K562 (cell line): ENCODE data around the gene MON1A. TPM values are rescaled to one million over a fixed set of nuclear protein-coding genes. Genes with fewer than 3 reads are reported as not detected.

ENCODE experiments used
- ATAC-seq: fragments of 200-7000 bp; cut with Tn5 transposase; 3 replicates; pipeline ENCODE4 v1.9.1; 2020; ENCODE audit warnings: moderate library complexity
- BruUV-seq: library from RNA; stranded (reverse); fragments of 400-500 nt; replicated peaks from 2 replicates; lab custom pipeline; 2021; lab: Mats Ljungman, UMichigan
- CTCF ChIA-PET: fragments of 300-600 bp; formaldehyde crosslinking; extraction: SDS; loops from one replicate; lab custom pipeline; 2021; ENCODE audit warnings: low intra/inter-chr PET ratio; lab: Yijun Ruan, JAX
- POLR2A ChIA-PET: fragments of 300-600, 350-650 bp; sonication (Branson Sonifier 250); formaldehyde crosslinking; extraction: SDS; loops from one replicate; lab custom pipeline; 2021; ENCODE audit warnings: antibody characterized with exemption, inconsistent platforms; lab: Yijun Ruan, JAX
- DNase-seq, 4 experiments: peaks; one replicate each; pipeline versions ENCODE4 v3.0.0 to v3.0.0-alpha.2; 2011 to 2018; ENCODE audit warnings: low spot score in 3 of 4, mixed read lengths in 3 of 4; ENCODE audit errors: extremely low read depth in 1 of 4
- FAIRE-seq: peaks from 2 replicates; lab custom pipeline; 2011; peaks lifted over from hg19 to GRCh38; lab: Jason Lieb, UNC
- H2AFZ ChIP-seq: 2 replicates; pipeline ENCODE4 v1.6.0; 2011; ENCODE audit warnings: low read depth, low read length, control low read depth, inconsistent platforms
- H3K27ac ChIP-seq: fragments of 200-600 bp; 3 replicates; pipeline ENCODE4 v1.8.0; 2011; ENCODE audit warnings: low read depth, mild to moderate bottlenecking, control low read depth, inconsistent platforms, low read length, moderate library complexity, mixed read lengths; ENCODE audit errors: extremely low read depth
- H3K27me3 ChIP-seq, 2 experiments: fragments of 300-600 bp in 1 of 2; 2 replicates in 1 of 2; 3 replicates in 1 of 2; pipeline versions ENCODE4 v1.6.0 to v1.8.0; 2011; ENCODE audit warnings: inconsistent platforms in 2 of 2, low read length in 2 of 2, mild to moderate bottlenecking in 1 of 2, mixed read lengths in 1 of 2, moderate library complexity in 1 of 2; ENCODE audit not compliant: control insufficient read depth in 2 of 2, insufficient read depth in 2 of 2
- H3K36me3 ChIP-seq: fragments of 300-600 bp; 3 replicates; pipeline ENCODE4 v1.8.0; 2011; ENCODE audit warnings: mild to moderate bottlenecking, low read length, inconsistent platforms; ENCODE audit not compliant: control insufficient read depth, insufficient read depth
- H3K4me1 ChIP-seq, 2 experiments: fragments of 200-600 bp in 1 of 2; replicated peaks in 1 of 2; 2 replicates in 1 of 2; 3 replicates in 1 of 2; pipeline versions ENCODE4 v1.5.1 to v1.8.0; 2011; ENCODE audit warnings: inconsistent platforms in 2 of 2, low read length in 2 of 2, mild to moderate bottlenecking in 1 of 2, mixed read lengths in 1 of 2, moderate library complexity in 1 of 2; ENCODE audit not compliant: control insufficient read depth in 2 of 2, insufficient read depth in 2 of 2
- H3K4me2 ChIP-seq: 2 replicates; pipeline ENCODE4 v1.6.1; 2011; ENCODE audit warnings: low read length, control low read depth, inconsistent platforms, mixed read lengths; ENCODE audit not compliant: insufficient read depth
- H3K4me3 ChIP-seq: fragments of 200-600 bp; sonication (generic), shearing (Covaris generic); 2 replicates; pipeline ENCODE4 v1.5.1; 2016; ENCODE audit warnings: control low read depth, inconsistent platforms
- H3K79me2 ChIP-seq: fragments of 200-600 bp; 3 replicates; pipeline ENCODE4 v1.8.0; 2011; ENCODE audit warnings: low read length, inconsistent platforms; ENCODE audit not compliant: control insufficient read depth, insufficient read depth
- H3K9ac ChIP-seq, 2 experiments: 2 replicates each; pipeline versions ENCODE4 v1.6.0 to v1.6.1; 2011; ENCODE audit warnings: low read depth in 2 of 2, low read length in 2 of 2, control low read depth in 1 of 2, inconsistent platforms in 1 of 2, mild to moderate bottlenecking in 1 of 2, mixed read lengths in 1 of 2; ENCODE audit not compliant: insufficient read depth in 1 of 2
- H3K9me1 ChIP-seq: one replicate; pipeline ENCODE4 v1.6.0; 2011; ENCODE audit warnings: inconsistent platforms, mild to moderate bottlenecking, low read length, moderate library complexity; ENCODE audit not compliant: control insufficient read depth, insufficient read depth
- H3K9me3 ChIP-seq: replicated peaks from 2 replicates; pipeline ENCODE4 v1.5.1; 2011; ENCODE audit warnings: low read depth, low read length, inconsistent platforms; ENCODE audit not compliant: control insufficient read depth, insufficient read depth
- H4K20me1 ChIP-seq: replicated peaks from 2 replicates; pipeline ENCODE4 v1.6.1; 2011; ENCODE audit warnings: low read length, inconsistent platforms, mixed read lengths; ENCODE audit not compliant: control insufficient read depth, insufficient read depth
- ARID2 ChIP-seq: fragments of 450-650 bp; IDR thresholded peaks from 2 replicates; pipeline ENCODE4 v1.6.1; 2017; ENCODE audit warnings: antibody characterized with exemption, mild to moderate bottlenecking
- BACH1 ChIP-seq: fragments of 200-800 bp; sonication (Bioruptor generic); IDR thresholded peaks from 2 replicates; pipeline ENCODE4 v1.6.1; 2016; ENCODE audit warnings: missing genetic modification characterization, missing compliant biosample characterization
- HDAC8 ChIP-seq: fragments of 450-650 bp; IDR thresholded peaks from 2 replicates; pipeline ENCODE4 v1.6.1; 2016; ENCODE audit warnings: mild to moderate bottlenecking, missing genetic modification characterization, moderate library complexity, missing compliant biosample characterization
- ILF3 ChIP-seq: fragments of 450-650 bp; IDR thresholded peaks from 2 replicates; pipeline ENCODE4 v1.6.1; 2018; ENCODE audit warnings: antibody characterized with exemption, mild to moderate bottlenecking, moderate library complexity, borderline replicate concordance
- MAFK ChIP-seq: IDR thresholded peaks from 2 replicates; pipeline ENCODE4 v1.6.1; 2011; ENCODE audit warnings: low read length, improper control_type of control experiment
- NFATC3 ChIP-seq: fragments of 450-650 bp; IDR thresholded peaks from 2 replicates; pipeline ENCODE4 v1.6.1; 2017; ENCODE audit warnings: mild to moderate bottlenecking
- TBL1XR1 ChIP-seq, 2 experiments: IDR thresholded peaks; 2 replicates each; pipeline ENCODE4 v1.6.1; 2012; ENCODE audit warnings: improper control_type of control experiment in 2 of 2, low read length in 2 of 2, mild to moderate bottlenecking in 1 of 2
- TBP ChIP-seq: optimal IDR thresholded peaks from 2 replicates; pipeline ENCODE3; 2011; ENCODE audit warnings: low read depth, low read length, improper control_type of control experiment
- WGBS: fragments of 100-300 bp; shearing (Covaris generic); methylation state at CpG from one replicate; pipeline ENCODE4 v1.1.6; 2016; ENCODE audit warnings: low coverage, mixed read lengths; ENCODE audit not compliant: insufficient coverage; ENCODE audit errors: missing lambda C conversion rate; 5-methylcytosine and 5-hydroxymethylcytosine counted together
- in situ Hi-C: fragments of 300-500 bp; cut with MboI; formaldehyde crosslinking; loops from 4 replicates; pipeline ENCODE4 v1.15.0; 2018; ENCODE audit warnings: inconsistent platforms, mixed read lengths
- intact Hi-C: fragments of 100-400 bp; cut with micrococcal nuclease; formaldehyde crosslinking; loops from 2 replicates; pipeline ENCODE4 v1.14.2; 2022
- polyA plus RNA-seq, 8 experiments: library from polyadenylated mRNA; depleted of rRNA in 4 of 8; stranded (reverse) in 5 of 8; unstranded in 3 of 8; fragments of >200 nt; fragmentation: Nextera tagmentation in 2 of 8; fragmentation: Illumina TruSeq in 1 of 8; extraction: Ambion mirVana in 2 of 8; extraction: Trizol in 1 of 8; gene quantifications; 2 replicates each; pipeline versions ENCODE4 v1.2.1 to v1.2.3, GENCODE V29; 2011 to 2014; ENCODE audit warnings: inconsistent platforms in 1 of 8, missing spikeins in 1 of 8
- total RNA-seq, 7 experiments: library from RNA; depleted of rRNA in 6 of 7; stranded (reverse); fragments of >200 nt in 6 of 7; fragmentation: Illumina TruSeq in 2 of 7; extraction: Trizol in 2 of 7; gene quantifications; 2 replicates each; pipeline versions ENCODE4 v1.2.1 to v1.2.3, GENCODE V29; 2011 to 2021; ENCODE audit warnings: low replicate concordance in 1 of 7
- TF ChIP-seq, protein P1 (sequence below): IDR thresholded peaks from 2 replicates; pipeline ENCODE4 v1.6.1; 2011; ENCODE audit not compliant: insufficient read length; ENCODE audit errors: extremely low read depth
- TF ChIP-seq, protein P2 (sequence below): sonication (generic); formaldehyde crosslinking; IDR thresholded peaks from 2 replicates; pipeline ENCODE4 v1.8.0; 2023; ENCODE audit warnings: mild to moderate bottlenecking, missing genetic modification reagents
- TF ChIP-seq, protein P3 (sequence below): fragments of 450-650 bp; IDR thresholded peaks from 2 replicates; pipeline ENCODE4 v1.6.1; 2016; ENCODE audit warnings: low read depth, mild to moderate bottlenecking, moderate library complexity
- TF ChIP-seq, protein P4 (sequence below): fragments of 250-450 bp; sonication (Bioruptor Pico); IDR thresholded peaks from 2 replicates; pipeline ENCODE4 v1.4.0; 2020; ENCODE audit warnings: mild to moderate bottlenecking, moderate library complexity, borderline replicate concordance

Gene MON1A
- total and polyA plus RNA-seq, 9 of the 15 experiments (the other 6 are each of a cell fraction or from before 2014, with no cell fraction given) = 1.1 to 13.8 (median 6.8) TPM

DNA sequence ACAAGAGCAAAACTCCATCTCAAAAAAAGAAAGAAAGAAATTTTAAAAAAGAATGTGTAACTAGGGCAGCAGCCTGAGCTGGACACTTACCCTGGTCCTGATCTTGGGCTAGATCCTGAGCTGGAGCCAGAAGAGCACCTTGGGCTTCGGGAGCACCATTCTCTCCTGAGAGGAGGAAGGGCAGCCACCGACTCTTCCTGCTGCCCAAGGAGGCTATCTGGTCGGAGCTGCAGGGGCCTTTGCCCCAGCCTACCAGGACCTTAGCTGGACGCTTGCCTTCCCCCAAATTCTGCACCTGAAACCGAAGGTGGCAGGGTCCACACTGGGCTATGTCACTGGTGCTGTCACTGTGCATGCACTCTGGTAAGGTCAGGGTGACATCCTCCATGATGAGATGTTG is 53.0 kb downstream of the MON1A start:
- in situ Hi-C loops = no loop called here
- TF ChIP-seq, protein P1, sequence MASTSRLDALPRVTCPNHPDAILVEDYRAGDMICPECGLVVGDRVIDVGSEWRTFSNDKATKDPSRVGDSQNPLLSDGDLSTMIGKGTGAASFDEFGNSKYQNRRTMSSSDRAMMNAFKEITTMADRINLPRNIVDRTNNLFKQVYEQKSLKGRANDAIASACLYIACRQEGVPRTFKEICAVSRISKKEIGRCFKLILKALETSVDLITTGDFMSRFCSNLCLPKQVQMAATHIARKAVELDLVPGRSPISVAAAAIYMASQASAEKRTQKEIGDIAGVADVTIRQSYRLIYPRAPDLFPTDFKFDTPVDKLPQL = no peak
- TF ChIP-seq NFATC3 (no peak), ILF3 (no peak), HDAC8 (tag) (no peak), BACH1 (tag) (no peak), TBP (no peak), MAFK (no peak), ARID2 (no peak), TBL1XR1 (IDR thresholded peaks at IDR 0.05; ENCODE audit: low read length in 2 of 2) (no peak)
- TF ChIP-seq, protein P2, sequence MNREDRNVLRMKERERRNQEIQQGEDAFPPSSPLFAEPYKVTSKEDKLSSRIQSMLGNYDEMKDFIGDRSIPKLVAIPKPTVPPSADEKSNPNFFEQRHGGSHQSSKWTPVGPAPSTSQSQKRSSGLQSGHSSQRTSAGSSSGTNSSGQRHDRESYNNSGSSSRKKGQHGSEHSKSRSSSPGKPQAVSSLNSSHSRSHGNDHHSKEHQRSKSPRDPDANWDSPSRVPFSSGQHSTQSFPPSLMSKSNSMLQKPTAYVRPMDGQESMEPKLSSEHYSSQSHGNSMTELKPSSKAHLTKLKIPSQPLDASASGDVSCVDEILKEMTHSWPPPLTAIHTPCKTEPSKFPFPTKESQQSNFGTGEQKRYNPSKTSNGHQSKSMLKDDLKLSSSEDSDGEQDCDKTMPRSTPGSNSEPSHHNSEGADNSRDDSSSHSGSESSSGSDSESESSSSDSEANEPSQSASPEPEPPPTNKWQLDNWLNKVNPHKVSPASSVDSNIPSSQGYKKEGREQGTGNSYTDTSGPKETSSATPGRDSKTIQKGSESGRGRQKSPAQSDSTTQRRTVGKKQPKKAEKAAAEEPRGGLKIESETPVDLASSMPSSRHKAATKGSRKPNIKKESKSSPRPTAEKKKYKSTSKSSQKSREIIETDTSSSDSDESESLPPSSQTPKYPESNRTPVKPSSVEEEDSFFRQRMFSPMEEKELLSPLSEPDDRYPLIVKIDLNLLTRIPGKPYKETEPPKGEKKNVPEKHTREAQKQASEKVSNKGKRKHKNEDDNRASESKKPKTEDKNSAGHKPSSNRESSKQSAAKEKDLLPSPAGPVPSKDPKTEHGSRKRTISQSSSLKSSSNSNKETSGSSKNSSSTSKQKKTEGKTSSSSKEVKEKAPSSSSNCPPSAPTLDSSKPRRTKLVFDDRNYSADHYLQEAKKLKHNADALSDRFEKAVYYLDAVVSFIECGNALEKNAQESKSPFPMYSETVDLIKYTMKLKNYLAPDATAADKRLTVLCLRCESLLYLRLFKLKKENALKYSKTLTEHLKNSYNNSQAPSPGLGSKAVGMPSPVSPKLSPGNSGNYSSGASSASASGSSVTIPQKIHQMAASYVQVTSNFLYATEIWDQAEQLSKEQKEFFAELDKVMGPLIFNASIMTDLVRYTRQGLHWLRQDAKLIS (CRISPR knock-in tag) = no peak
- TF ChIP-seq, protein P3, sequence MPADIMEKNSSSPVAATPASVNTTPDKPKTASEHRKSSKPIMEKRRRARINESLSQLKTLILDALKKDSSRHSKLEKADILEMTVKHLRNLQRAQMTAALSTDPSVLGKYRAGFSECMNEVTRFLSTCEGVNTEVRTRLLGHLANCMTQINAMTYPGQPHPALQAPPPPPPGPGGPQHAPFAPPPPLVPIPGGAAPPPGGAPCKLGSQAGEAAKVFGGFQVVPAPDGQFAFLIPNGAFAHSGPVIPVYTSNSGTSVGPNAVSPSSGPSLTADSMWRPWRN = no peak
- TF ChIP-seq, protein P4, sequence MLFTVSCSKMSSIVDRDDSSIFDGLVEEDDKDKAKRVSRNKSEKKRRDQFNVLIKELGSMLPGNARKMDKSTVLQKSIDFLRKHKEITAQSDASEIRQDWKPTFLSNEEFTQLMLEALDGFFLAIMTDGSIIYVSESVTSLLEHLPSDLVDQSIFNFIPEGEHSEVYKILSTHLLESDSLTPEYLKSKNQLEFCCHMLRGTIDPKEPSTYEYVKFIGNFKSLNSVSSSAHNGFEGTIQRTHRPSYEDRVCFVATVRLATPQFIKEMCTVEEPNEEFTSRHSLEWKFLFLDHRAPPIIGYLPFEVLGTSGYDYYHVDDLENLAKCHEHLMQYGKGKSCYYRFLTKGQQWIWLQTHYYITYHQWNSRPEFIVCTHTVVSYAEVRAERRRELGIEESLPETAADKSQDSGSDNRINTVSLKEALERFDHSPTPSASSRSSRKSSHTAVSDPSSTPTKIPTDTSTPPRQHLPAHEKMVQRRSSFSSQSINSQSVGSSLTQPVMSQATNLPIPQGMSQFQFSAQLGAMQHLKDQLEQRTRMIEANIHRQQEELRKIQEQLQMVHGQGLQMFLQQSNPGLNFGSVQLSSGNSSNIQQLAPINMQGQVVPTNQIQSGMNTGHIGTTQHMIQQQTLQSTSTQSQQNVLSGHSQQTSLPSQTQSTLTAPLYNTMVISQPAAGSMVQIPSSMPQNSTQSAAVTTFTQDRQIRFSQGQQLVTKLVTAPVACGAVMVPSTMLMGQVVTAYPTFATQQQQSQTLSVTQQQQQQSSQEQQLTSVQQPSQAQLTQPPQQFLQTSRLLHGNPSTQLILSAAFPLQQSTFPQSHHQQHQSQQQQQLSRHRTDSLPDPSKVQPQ (CRISPR knock-in tag) = no peak
- Histone ChIP-seq H3K36me3 (no peaks in the 10 kb centered on the region), H4K20me1 (no peaks in the 10 kb centered on the region; the same call in 1 of the 2 replicates), H3K9ac (no peak overlapping the region), H3K27ac (no peak overlapping the region), H3K9me3 (no peaks in the 10 kb centered on the region), H3K4me3 (no peak overlapping the region), H3K9me1 (no peaks in the 10 kb centered on the region), H3K79me2 (no peaks in the 10 kb centered on the region), H3K4me1 (peaks cover 11 to 20% of the 10 kb centered on the region in 2 experiments; a peak in 4 of 5 replicates), H2AFZ (no peak overlapping the region), H3K4me2 (no peak overlapping the region), H3K27me3 (peaks cover 0 to 9% of the 10 kb centered on the region in 2 experiments; a peak in 2 of 5 replicates)
- no TSS peak for BruUV-seq
- DNase-seq (no peak), FAIRE-seq (no peak), ATAC-seq (no peak)
- POLR2A ChIA-PET = no interaction called here
- CTCF ChIA-PET = no interaction called here
- intact Hi-C loops = no loop called here
- WGBS = 8% methylated on average over 5 of the region's 5 CpGs
